Testis (tissue), 2 donors: ENCODE measurements around the gene IGF2R.

Experiments used
- CTCF ChIP-seq, 3 experiments: fragments of 450-650 bp in 2 of 3; fragments of 200-600 bp in 1 of 3; sonication (generic) in 1 of 3; IDR thresholded peaks; one replicate each; pipeline ENCODE4 v1.5.1; 2016 to 2019; ENCODE audit warnings: antibody characterized with exemption in 3 of 3, mild to moderate bottlenecking in 2 of 3, moderate library complexity in 1 of 3
- POLR2A ChIP-seq: fragments of 450-650 bp; IDR thresholded peaks from one replicate; pipeline ENCODE4 v1.6.1; 2017; ENCODE audit warnings: antibody characterized with exemption, mild to moderate bottlenecking, moderate library complexity

- TF ChIP-seq CTCF (IDR thresholded peaks at IDR 0.05) (peak in 1 of 3 experiments; percentile 11), POLR2A (no peak)
Observed at GRCh38 chr6:160071805-160072690, 103.2 kb downstream of the IGF2R start.
